Glomerular visceral epithelial cell (primary cell): ENCODE measurements around the gene IFNA17.
"Not testable (repeated sequence)": the region's sequence is repeated elsewhere in the genome, so short reads cannot be mapped to it uniquely, and the experiment has no call there.

Source experiments
- DNase-seq: peaks from one replicate; pipeline ENCODE4 v3.0.0-alpha.2; 2016; ENCODE audit errors: extremely low spot score

Gene IFNA17

GRCh38 chr9:21228122-21228521, at the start of gene IFNA17:
Gene IFNA17, minus strand, starts transcription at chr9:21228222. Its CDS starts 49 bp downstream, at chr9:21228173.
- DNase-seq: no peak

- no peak for DNase-seq
Observed at GRCh38 chr9:21268347-21268657, 40.3 kb upstream of the IFNA17 start.

DNA sequence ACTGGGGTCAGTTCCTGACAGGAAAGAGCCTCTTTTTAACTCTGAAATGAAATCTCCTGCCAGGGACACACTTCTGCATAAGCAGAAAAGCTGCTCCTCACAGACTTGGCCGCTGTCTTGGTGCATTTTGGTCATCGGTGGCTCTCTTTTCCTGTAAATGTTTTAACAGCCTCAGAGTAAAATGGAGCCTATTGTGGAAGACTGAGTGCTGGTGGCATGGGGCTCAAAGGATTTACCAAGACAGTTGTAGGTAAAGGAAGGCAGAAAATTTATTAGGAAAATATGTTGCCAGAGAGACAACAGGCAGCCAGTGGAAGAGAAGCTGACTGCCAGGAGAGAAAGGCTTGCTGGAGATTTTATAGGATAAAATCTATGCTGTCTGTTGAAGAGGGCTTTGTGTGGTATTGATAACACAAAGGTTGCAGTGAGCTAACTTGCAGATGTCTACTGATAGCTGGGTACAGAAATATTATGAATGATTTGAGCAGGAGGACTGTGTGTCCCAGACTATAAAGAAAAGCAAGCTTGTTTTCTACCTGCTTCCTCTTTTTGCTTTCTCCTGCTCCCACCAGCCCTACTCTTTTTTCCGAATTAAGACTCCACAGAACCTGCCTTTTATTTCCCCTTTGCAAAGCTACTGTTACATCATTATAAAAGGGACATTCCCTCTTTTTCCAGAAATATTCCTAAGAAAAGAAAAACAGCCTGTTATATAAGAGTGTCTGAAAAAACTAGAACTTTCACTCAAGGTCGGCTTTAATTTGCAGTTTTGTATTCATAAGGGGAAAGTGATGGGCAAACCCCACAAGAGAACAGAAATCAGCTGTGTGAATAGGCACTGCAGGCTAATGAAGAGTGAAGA, 39.7 kb upstream of the IFNA17 start:
- DNase-seq: no peak

- DNase-seq: no peak
Observed at GRCh38 chr9:21266733-21267484, 38.9 kb upstream of the IFNA17 start.

DNA sequence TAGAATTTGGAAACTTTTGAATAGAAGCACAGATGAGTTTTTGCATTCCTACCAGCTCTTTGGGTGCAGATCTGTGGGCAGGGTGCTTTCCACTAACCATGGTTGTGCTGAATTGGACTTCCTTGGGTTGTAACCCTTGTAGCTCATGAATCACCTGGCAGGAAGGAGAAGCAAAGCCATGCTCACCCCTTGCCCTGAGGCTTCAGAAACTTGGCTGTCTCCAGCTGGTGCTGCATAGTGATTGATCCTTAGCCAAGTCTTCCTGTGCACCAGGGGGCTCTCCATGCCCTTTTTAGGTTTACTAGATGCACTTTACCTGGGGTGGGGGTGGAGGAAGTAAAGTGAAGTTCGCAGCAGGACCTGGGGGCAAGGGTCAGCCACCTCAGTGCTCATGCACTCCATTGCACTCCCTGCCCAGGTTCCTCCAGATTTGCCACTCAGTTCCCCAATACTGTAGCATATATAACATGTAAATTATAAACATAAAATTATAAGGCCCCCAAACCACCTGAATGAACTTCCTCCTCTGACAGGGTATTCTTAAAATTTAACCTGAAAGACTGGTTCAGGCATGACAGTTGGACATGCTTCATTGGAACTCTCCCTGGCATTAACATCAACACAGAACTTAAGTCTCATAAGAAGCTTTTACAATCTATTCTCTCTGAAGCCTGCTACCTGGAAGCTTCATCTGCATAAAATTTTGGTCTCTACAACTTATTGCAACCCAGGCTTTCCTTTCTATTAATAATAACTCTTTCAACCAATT, 37.6 kb upstream of the IFNA17 start:
- DNase-seq: no peak

DNA sequence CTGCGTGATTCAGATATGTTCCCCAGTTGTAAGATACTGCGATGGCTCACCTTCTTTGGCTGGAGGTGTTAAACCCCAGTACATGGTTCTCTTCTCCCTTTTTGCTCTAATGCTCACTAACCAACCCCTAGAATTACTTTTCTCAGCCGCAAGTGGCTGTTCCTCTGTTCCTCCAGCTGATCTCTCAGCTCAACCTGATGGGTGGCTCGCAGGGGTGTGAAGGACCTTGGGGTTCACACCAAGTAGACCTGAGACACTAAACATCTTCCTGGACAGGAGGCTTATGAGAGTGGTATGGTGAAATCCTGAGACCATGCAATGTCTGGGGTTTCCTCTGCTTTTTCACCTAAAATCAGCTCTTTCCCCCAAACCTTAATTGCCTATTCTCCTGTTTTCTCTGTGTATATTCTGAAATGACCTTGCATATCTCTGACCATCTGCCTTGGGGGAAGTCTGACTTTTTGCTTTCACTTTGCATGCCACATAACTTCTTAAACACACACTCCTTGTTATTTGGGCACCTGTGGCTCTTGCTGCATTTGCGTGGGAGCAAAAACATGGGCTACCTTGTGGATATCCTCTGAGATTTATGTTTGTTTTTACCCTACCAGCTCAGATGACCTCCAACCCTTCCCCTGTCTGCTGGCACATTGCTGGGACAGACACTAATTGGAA, 27.7 kb upstream of the IFNA17 start:
- DNase-seq: no peak

GRCh38 chr9:21252721-21253547, 24.9 kb upstream of the IFNA17 start:
- peak; percentile 43 for DNase-seq

- no peak for DNase-seq
Observed at GRCh38 chr9:21251638-21252037, 23.6 kb upstream of the IFNA17 start.

DNA sequence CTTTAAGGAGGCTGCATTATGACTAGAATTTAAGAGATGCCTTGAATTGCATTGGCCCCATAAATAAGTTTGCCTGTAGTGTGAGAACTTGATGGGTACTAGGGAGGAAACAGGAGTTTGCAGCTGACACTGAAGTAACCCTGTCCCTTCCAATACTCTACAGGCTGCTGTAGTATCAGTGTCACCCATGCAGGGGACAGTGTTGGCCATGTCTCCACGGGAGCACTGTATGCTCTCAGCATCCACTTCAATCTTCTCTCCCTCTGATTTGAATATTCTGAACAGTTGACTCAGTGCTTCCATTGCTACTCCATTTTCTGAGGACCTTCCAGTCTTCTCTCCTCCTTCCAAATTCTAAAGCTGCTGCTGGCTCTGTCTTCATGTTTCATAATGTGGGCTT, 23.2 kb upstream of the IFNA17 start:
- DNase-seq: no peak

- no peak for DNase-seq
Observed at GRCh38 chr9:21244836-21245235, 16.8 kb upstream of the IFNA17 start.

GRCh38 chr9:21239911-21240310, 11.9 kb upstream of the IFNA17 start, which contains the start of gene IFNA14:
Gene IFNA14, minus strand, starts transcription at chr9:21240005. Its CDS starts 70 bp downstream, at chr9:21239935.
- DNase-seq: no peak

DNA sequence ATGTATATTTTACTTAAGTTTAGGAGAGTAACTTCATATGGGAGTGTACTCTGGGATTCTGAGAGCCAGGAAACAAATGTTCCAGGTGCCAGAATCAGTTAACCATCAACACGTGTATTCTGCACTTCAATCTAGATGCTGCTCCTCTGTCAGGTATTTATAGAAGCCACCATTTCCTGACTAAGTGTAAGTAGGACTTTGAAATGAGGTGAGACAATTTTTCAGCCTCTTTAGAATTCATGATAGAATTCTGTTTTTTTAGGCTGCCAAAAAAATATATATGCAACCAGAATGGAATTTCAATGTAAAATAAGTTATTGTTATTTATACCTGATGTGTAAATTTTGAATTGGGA, 8.3 kb upstream of the IFNA17 start:
- DNase-seq: not testable (repeated sequence)

DNA sequence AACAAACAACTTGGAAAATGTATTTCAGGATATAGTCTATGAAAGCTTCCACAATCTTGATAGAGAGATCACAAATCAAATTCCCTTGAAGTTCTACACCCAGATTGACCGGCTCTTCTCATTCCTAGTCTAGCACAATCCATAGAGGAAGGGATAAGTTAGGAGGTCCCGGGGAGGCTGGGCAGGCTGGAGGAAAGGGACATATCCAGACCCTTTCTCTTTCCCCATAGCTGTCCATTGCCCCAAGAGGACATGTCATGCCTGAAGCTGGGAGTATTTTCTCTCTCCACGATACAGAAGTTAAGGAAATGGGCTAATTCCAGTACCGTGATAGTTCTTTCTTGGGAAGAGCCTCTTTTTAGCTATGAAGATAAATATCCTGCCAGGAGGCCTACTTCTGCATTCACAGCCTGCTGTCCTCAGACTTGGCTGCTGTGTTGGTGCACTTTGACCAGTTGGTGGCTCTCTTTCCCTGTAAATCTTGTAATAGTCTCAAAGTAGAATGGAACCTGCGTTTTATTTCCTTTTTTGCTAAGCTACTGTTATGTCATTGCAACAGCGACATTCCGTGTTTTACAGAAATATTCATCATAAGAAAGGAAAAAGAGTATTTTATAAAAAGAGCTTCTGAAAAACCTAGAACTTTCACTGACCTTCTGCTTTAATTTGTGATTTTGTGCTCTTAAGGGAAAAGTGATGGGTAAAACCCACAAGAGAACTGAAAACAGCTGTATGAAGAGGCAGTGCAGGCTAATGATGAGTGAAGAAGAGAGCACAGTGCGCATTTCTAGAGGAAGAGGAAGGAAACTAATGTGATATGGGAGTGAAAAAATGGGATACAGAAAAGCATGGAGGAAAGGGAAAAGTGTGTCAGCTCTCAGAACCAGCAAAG, 7.7 kb upstream of the IFNA17 start:
- DNase-seq: peak; percentile 37

- DNase-seq: no peak
Observed at GRCh38 chr9:21234153-21234687, 6.2 kb upstream of the IFNA17 start.

DNA sequence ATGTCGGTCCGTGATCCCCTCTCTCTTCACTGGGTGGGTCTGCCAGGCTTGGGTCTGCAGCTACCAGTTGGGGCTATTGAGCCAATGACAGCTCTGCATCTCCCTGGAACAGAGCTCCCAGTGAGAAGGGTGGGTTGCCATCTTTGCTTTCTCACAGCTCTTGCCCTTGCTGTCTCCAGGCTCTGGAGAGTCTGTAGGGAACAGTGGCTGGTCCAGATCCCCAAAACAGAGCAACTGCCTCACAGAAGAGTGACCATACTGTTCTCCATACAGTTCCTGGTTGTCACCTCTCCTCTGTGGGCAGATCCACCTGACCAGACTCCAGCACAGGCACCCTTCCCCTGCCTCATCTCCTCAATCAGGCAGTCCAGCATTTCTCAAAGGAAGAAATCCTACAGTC, 5.2 kb upstream of the IFNA17 start:
- no peak for DNase-seq

- not testable (repeated sequence) for DNase-seq
Observed at GRCh38 chr9:21217211-21217610, 10.8 kb downstream of the IFNA17 start, which contains the start of gene IFNA16. Gene IFNA16, minus strand, starts transcription at chr9:21217311. Its CDS starts 6 bp downstream, at chr9:21217305.

- not testable (repeated sequence) for DNase-seq
Observed at GRCh38 chr9:21213411-21214326, 14.4 kb downstream of the IFNA17 start.

DNA sequence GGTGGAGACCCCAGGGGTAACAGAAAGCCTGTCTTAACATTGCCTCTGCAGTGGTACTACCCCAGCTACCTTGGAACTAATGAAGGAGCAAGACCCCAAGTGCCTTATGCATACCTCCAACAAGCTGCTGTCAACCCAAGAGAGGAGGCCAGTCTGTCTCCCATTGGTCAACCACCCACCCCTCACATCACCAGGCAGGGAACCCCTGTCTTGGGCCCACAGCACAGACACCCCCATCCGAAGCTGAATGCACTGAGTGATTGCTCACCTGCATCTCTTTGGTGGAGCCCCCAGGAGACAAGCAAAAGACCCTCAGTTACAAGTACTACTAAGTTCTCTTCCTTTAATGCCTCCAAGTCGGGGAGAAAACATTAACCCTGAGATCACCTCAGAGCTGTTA, 15.9 kb downstream of the IFNA17 start:
- DNase-seq: not testable (repeated sequence)
